GM15510 (cell line): ENCODE measurements around the gene CIDEA.

Source experiments
- POLR2A ChIP-seq: IDR thresholded peaks from 3 replicates; pipeline ENCODE4 v1.6.1; 2011; ENCODE audit warnings: borderline replicate concordance; ENCODE audit not compliant: insufficient read length; ENCODE audit errors: extremely low read depth

CIDEA gene

DNA sequence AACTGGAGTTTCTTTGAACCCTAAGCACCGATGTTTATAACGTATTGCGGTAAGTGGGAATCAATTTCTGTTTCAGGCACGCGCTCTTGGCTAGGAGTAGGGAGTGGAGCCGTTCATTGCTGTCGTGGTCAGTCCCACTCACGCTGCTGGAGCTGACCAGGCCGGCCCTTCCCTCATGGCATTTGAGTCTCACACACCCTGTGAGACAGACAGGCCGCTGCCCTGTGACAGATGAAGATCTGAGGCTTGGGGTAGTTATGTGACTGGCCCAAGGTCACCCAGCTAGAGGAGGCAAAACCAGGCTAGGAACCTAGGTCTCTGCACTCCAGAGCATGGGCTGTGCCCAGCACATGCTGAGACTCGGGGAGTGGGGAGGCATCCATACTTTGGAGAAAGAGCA is 2.9 kb upstream of the CIDEA start:
- TF ChIP-seq POLR2A = no peak

GRCh38 chr18:12252061-12252460 is 2.1 kb upstream of the CIDEA start:
- TF ChIP-seq POLR2A = no peak

DNA sequence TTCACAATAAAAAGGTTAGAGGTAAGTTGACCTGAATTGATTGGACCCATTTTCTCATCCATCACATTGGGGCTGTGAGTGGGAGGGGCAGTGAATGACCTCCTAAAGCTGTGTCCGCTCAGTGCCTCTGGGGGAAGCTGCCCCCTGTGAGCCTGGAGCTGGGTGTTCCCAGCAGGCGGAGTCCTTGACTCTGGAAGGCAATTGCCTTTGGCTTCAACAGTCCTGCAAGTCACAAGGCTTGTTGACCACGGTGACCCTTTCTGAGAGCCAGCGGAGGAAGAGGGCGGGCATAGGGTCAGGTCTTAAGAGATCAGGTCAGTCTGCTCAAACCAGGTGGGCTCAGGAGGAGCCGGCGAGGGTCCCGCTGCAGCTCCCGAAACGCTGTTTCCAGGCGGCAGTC is 1.1 kb upstream of the CIDEA start:
- no peak for TF ChIP-seq POLR2A

GRCh38 chr18:12253663-12254135 is 462 bp upstream of the CIDEA start:
- no peak for TF ChIP-seq POLR2A

DNA sequence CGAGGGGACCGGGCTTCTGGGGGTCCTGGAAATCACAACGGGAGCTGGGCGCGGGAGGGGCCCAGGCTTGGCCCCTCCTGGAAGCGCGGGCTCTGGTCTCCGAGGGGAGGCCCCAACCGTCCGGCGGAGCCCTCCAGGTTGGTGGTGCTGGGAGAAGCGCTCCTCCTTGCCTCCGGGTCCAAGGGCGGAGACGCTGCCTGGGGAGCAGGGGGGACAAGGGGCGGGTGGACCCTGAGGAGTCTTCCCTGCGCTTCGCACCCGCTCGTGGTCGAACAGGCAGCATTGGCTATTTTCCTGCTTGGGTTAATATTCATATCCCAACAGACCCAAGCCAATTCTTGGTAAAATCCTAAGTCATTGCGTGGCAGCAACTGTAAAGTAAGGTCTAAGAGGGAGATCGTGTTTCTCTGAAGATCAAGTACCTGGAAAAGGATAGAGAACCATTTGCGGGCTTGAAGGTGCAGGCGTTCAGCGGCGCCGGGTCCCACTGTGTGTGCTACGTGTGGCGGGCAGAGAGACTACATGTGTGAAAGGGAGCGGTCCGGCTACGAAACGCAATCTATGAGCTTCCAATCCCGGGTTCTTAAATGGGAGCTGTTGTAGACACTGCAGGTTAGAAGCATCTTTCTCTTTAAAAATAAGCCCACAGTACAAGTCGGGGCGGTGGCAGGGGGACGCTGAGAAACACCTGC is 805 bp downstream of the CIDEA start:
- no peak for TF ChIP-seq POLR2A

GRCh38 chr18:12255626-12256026 is 1.5 kb downstream of the CIDEA start:
- no peak for TF ChIP-seq POLR2A

GRCh38 chr18:12256951-12257350 is 2.8 kb downstream of the CIDEA start:
- no peak for TF ChIP-seq POLR2A

- TF ChIP-seq POLR2A = no peak
Measured at GRCh38 chr18:12257996-12258718, 4.0 kb downstream of the CIDEA start.

DNA sequence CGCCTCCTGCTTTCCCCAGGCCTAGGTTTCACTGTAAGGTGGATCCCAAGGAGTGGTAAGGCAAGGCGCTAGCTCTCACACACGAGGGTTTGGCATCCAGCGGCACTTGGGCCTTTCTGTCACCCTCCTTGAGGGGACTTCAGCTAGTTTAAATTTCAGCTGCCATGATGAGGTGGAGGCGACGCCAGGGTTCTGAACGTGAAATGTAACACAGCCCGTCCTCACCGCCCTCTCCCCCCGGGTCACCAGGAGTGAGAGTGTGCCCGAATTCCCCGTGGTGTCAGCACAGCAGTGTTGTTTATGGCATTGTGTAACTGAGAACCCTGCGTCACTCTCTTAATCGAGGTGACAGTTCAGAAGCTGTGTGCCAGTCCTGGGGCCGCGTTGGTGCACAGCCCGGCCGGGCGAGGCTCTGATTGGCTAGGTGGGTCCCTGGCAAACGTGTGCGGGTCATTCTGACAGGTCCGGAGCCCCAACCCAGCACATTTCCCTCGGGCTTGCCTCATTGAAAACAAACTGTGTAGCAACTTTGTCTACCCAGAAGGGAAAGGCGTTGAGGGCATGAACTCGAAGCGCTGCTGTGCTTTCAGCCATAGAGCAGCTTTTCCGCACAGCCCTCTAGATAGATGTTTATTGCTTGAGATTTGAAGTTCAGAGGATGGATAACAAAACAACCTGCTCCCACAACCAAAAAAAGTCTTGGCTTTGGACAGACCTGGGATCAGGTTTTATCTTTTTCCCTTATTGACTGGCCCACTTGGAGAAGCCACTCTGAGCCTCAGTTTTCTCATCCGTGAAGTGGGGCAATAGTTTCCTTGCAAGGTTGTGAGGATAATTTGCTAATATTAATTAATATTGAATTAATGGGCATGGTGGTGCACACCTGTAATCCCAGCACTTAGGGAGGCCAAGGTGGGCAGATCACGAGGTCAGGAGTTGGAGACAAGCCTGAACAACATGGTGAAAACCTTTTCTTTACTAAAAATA is 4.9 kb downstream of the CIDEA start:
- no peak for TF ChIP-seq POLR2A

DNA sequence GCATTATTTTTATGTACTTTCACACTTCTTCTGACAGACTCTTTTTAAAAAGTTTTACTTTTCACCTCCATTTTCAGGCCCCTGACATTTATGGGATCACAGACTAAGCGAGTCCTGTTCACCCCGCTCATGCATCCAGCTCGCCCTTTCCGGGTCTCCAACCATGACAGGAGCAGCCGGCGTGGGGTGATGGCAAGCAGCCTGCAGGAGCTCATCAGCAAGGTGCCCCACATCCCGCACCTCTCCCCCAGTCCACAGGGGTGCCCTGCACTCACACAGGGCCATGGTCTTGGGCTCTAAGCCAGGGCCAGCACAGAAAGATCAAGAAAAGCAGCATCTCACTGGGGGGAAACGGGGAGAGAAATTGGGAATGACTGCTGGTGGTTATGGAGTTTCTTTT is 8.6 kb downstream of the CIDEA start:
- TF ChIP-seq POLR2A = no peak

DNA sequence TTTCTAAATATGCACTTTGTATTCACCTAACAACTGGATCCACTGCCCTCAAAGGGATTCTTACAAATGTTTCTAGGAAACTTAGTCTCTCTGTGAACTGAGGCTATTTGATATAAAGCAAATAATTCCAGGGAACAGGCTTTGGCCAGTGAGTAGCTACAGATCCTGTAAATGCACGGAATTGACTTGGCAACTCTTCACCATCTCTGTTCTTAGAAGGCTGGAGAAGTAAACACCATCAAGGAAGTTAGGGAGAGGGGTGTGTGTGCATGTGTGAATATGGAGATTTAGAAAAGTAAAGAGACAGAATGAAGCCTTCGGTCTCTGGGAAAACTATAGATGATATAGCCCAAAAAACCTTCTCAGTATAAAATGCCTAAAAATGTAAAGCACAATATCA is 10.7 kb downstream of the CIDEA start:
- no peak for TF ChIP-seq POLR2A

DNA sequence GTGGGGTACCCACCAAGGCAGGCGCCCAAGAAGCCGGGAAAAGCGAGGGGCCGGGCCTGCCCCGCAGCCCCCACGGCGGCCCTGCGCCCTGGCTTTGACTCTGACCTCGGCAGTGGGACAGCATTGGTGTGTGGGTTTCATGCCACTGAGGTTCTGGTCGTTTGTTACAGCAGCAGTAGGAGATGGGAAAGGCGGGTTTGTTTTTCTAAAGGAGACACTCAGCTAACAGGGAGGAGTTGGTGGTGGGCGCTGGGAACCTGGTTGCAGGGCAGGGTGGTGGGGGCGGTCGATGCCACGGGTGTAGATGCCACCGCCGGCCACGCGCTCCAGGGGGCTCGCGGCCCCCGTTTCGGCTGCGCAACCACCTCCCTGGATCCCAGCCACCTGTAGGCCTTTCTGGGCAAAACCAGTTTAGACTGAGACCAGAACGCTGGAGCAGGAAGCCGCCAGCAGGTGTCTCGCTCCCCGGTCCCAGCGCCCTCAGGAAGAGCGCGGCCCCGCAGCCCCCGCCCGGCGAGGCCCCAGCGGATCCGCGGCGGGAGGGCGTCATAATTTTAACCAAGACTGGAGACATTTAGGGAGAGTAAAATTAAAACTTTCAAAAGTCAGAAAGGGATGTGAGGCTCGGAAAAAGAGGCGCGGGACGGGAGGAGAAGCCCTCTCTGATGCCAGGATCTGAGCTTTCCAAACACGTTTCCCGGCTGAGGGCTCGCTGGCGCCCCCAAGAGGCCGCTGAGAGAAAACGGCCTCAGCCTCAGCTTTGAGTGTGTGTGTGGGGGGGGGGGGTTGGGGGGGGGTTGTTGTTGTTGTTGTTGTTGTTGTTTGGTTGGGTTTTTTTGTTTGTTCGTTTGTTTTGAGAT is 17.4 kb downstream of the CIDEA start:
- TF ChIP-seq POLR2A = no peak

DNA sequence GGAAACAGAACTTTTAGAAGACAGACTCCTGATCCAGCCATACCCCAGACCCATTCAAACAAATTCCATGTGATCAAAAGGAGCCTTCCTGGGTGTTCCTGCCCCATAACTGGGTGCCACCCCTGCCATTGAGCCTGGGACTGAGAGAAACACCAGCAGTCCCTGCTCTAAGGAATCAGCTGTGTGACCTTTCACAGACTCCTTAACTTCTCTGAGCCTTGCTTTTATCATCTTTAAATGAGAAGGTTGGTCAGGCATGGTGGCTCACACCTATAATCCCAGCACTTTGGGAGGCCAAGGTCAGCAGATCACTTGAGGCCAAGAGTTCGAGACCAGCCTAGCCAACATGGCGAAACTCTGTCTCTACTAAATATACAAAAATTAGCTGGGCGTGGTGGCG is 20.6 kb downstream of the CIDEA start:
- no peak for TF ChIP-seq POLR2A

DNA sequence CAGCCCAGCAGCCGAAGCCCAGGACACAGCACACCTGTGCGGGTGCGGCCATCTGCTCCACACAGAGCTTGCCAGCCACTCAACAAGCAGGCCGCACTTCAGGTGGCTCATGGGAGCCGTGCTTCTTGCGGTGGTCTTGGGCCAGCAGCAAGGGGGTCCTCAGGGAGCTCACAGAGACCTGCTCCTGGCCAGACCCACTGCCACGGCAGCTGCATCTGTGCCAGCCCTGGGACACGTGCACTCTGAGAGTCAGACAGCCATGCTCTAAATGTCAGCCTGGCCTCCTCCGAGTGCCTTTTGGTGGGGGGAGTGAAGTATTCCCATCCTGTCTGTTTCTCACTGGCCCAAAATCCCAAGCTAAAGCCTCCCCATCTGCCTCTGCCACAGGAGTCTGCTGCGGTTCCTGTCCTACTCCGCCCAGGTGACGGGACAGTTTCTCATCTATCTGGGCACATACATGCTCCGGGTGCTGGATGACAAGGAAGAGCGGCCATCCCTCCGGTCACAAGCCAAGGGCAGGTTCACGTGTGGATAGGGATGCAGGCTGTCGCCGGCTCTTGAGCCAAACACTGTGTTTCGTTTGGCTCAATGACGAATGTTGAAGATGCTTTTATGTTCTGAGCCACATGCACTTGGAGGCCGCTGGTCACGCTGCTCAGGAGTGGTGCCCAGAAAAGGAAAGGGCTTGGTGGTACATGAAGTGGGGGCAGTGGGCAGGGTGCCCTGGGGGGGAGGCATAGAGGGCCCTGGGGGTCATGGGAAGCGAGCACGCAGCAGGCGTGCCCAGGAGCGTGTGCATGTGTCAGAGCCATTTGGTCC is 22.8 kb downstream of the CIDEA start:
- no peak for TF ChIP-seq POLR2A

- no peak for TF ChIP-seq POLR2A
Measured at GRCh38 chr18:12278215-12278671, 24.1 kb downstream of the CIDEA start.
